Mononuclear cell (primary cell): Measurements from ENCODE around the gene IMMP2L. TPM values are rescaled to one million over a fixed set of nuclear protein-coding genes. Genes with fewer than 3 reads are reported as not detected.

Source experiments
- H3K27me3 ChIP-seq: 2 replicates; pipeline ENCODE4 v1.6.0; 2011; ENCODE audit warnings: low read length, control low read depth; ENCODE audit not compliant: insufficient read depth
- H3K4me1 ChIP-seq: 2 replicates; pipeline ENCODE4 v1.5.1; 2011; ENCODE audit warnings: mild to moderate bottlenecking, low read length, control low read depth; ENCODE audit not compliant: insufficient read depth
- H3K4me3 ChIP-seq: 2 replicates; pipeline ENCODE4 v1.5.1; 2011; ENCODE audit warnings: mild to moderate bottlenecking, low read length, moderate library complexity
- H3K9me3 ChIP-seq: 2 replicates; pipeline ENCODE4 v1.5.1; 2011; ENCODE audit warnings: low read depth, mild to moderate bottlenecking, control low read depth, low read length
- total RNA-seq: library from RNA; depleted of rRNA; stranded (reverse); fragments of >200 nt; gene quantifications from one replicate; pipeline ENCODE4 v1.2.3, GENCODE V29; 2012

IMMP2L gene
- total RNA-seq, 1 donor, result 14.6 TPM

GRCh38 chr7:111173990-111174389, 388.3 kb downstream of the IMMP2L start:
- Histone ChIP-seq H3K27me3 (no peaks in the 10 kb centered on the region), H3K4me3 (no peak overlapping the region), H3K9me3 (no peaks in the 10 kb centered on the region), H3K4me1 (no peaks in the 10 kb centered on the region)

GRCh38 chr7:111173528-111173927, 388.8 kb downstream of the IMMP2L start:
- Histone ChIP-seq H3K27me3 (no peaks in the 10 kb centered on the region), H3K4me3 (no peak overlapping the region), H3K4me1 (no peaks in the 10 kb centered on the region), H3K9me3 (no peaks in the 10 kb centered on the region)

GRCh38 chr7:111172564-111173257, 389.6 kb downstream of the IMMP2L start:
- no peaks in the 10 kb centered on the region for H3K9me3 ChIP-seq
- no peak overlapping the region for H3K4me3 ChIP-seq
- H3K4me1 ChIP-seq, result no peaks in the 10 kb centered on the region
- H3K27me3 ChIP-seq, result no peaks in the 10 kb centered on the region

- Histone ChIP-seq H3K27me3 (no peaks in the 10 kb centered on the region), H3K4me3 (no peak overlapping the region), H3K4me1 (no peaks in the 10 kb centered on the region), H3K9me3 (no peaks in the 10 kb centered on the region)
These were observed 394.1 kb downstream of the IMMP2L start for GRCh38 chr7:111168182-111168581.

- Histone ChIP-seq H3K27me3 (no peaks in the 10 kb centered on the region), H3K9me3 (no peaks in the 10 kb centered on the region)
These were observed 397.9 kb downstream of the IMMP2L start for GRCh38 chr7:111164442-111164841.

GRCh38 chr7:111162692-111163091, 399.6 kb downstream of the IMMP2L start:
- Histone ChIP-seq H3K27me3 (no peaks in the 10 kb centered on the region), H3K9me3 (no peaks in the 10 kb centered on the region), H3K4me1 (no peaks in the 10 kb centered on the region), H3K4me3 (no peak overlapping the region)

More at GRCh38 chr7:111164442-111164841, 397.9 kb downstream of the IMMP2L start:
- H3K4me1 ChIP-seq, result no peaks in the 10 kb centered on the region
- no peak overlapping the region for H3K4me3 ChIP-seq

- H3K9me3 ChIP-seq, result no peaks in the 10 kb centered on the region
- no peak overlapping the region for H3K4me3 ChIP-seq
- no peaks in the 10 kb centered on the region for H3K27me3 ChIP-seq
- H3K4me1 ChIP-seq, result no peaks in the 10 kb centered on the region
These were observed 402.0 kb downstream of the IMMP2L start for GRCh38 chr7:111160297-111160696.

GRCh38 chr7:111159426-111159825, 402.9 kb downstream of the IMMP2L start:
- Histone ChIP-seq H3K27me3 (no peaks in the 10 kb centered on the region), H3K4me3 (no peak overlapping the region), H3K4me1 (no peaks in the 10 kb centered on the region), H3K9me3 (no peaks in the 10 kb centered on the region)

- no peak overlapping the region for H3K4me3 ChIP-seq
- H3K9me3 ChIP-seq, result no peaks in the 10 kb centered on the region
- no peaks in the 10 kb centered on the region for H3K27me3 ChIP-seq
- H3K4me1 ChIP-seq, result no peaks in the 10 kb centered on the region
These were observed 411.6 kb downstream of the IMMP2L start for GRCh38 chr7:111150709-111151108.

GRCh38 chr7:111147708-111148533, 414.4 kb downstream of the IMMP2L start:
- Histone ChIP-seq H3K4me3 (no peak overlapping the region), H3K4me1 (no peaks in the 10 kb centered on the region), H3K27me3 (no peaks in the 10 kb centered on the region), H3K9me3 (no peaks in the 10 kb centered on the region)

GRCh38 chr7:111146136-111146535, 416.2 kb downstream of the IMMP2L start:
- no peaks in the 10 kb centered on the region for H3K4me1 ChIP-seq
- H3K4me3 ChIP-seq, result no peak overlapping the region
- H3K9me3 ChIP-seq, result no peaks in the 10 kb centered on the region
- no peaks in the 10 kb centered on the region for H3K27me3 ChIP-seq

GRCh38 chr7:111145472-111145871, 416.8 kb downstream of the IMMP2L start:
- Histone ChIP-seq H3K9me3 (no peaks in the 10 kb centered on the region), H3K4me1 (no peaks in the 10 kb centered on the region), H3K27me3 (no peaks in the 10 kb centered on the region), H3K4me3 (no peak overlapping the region)

- H3K27me3 ChIP-seq, result no peaks in the 10 kb centered on the region
- no peaks in the 10 kb centered on the region for H3K9me3 ChIP-seq
- no peak overlapping the region for H3K4me3 ChIP-seq
- peaks cover 7% of the 10 kb centered on the region for H3K4me1 ChIP-seq
These were observed 422.0 kb downstream of the IMMP2L start for GRCh38 chr7:111140091-111140865.

- Histone ChIP-seq H3K4me3 (no peak overlapping the region), H3K9me3 (no peaks in the 10 kb centered on the region), H3K4me1 (peaks cover 7% of the 10 kb centered on the region), H3K27me3 (no peaks in the 10 kb centered on the region)
These were observed 423.7 kb downstream of the IMMP2L start for GRCh38 chr7:111138586-111138985.

GRCh38 chr7:111138193-111138569, 424.1 kb downstream of the IMMP2L start:
- Histone ChIP-seq H3K9me3 (no peaks in the 10 kb centered on the region), H3K4me1 (peaks cover 7% of the 10 kb centered on the region), H3K4me3 (no peak overlapping the region), H3K27me3 (no peaks in the 10 kb centered on the region)
